ENCODE results near the gene MTRFR. TPM values are rescaled to one million over a fixed set of nuclear protein-coding genes. Genes with fewer than 3 reads are reported as not detected.
"Not testable (repeated sequence)": the region's sequence is repeated elsewhere in the genome, so short reads cannot be mapped to it uniquely, and the experiment has no call there.

MTRFR gene
- total RNA-seq, 2 experiments from 2014 or later, result 28.4 to 28.8 TPM

DNA sequence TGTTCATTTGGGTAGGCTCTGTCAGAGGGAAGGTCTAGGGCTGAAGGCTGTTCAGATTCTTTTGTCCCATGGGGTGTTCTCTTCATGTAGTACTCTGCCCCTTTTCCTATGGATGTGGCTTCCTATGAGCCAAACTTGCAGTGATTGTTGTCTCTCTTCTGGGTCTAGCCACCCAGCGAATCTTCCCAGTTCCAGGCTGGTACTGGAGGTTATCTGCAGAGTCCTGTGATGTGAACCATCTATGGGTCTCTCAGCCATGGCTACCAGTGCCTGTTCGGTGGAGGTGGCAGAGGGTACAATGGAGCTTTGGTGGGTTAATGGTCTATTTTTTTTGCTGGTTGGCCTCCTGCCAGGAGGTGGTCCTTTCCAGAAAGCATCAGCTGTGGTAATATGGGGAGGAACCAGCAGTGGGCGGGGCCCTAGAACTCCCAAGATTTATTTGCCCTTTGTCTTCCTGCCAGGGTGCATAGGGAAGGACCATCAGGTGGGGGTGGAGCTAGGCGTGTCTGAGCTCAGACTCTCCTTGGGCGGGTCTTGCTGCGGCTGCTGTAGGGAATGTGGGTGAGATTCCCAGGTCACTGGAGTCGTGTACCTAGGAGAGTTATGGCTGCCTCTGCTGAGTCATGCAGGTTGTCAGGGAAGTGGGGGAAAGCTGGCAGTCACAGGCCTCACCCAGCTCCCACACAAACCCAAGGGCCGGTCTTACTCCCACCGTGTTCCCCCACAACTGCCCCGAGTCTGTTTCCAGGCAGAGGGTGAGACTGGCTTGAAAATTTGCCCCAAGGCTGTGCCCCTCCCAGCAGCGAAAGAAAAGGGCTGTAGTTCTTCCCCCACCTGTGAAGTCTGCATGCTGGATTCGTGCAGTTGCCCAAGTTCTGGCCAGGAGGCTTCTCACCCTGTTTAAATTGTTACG is 17.5 kb downstream of the MTRFR start:
- peak overlapping the region; percentile 31 for H3K27ac Mint-ChIP-seq
- peaks cover 13% of the 10 kb centered on the region for H3K9me3 Mint-ChIP-seq
- peaks cover 61% of the 10 kb centered on the region for H3K4me1 Mint-ChIP-seq (ENCODE audit: low read depth)
- no peak for DNase-seq
- intact Hi-C loops (cut with micrococcal nuclease), result no loop called here
- ChIA-PET CTCF (interaction anchor here (1.1 kb wide), 1 partner anchor 333 kb away, joined by 3 read pairs; no protein-coding TSS in a partner anchor), POLR2A (interaction anchor here (1.3 kb wide), 1 partner anchor 18 kb away, joined by 3 read pairs; the partner anchor contains the start of genes MPHOSPH9 and MTRFR)
- H3K36me3 Mint-ChIP-seq, result peaks cover 40% of the 10 kb centered on the region
- no peak overlapping the region for H3K4me3 Mint-ChIP-seq
- no peaks in the 10 kb centered on the region for H3K27me3 Mint-ChIP-seq

GRCh38 chr12:123251403-123252076 is 18.3 kb downstream of the MTRFR start:
- Mint-ChIP-seq H3K4me3 (no peak overlapping the region), H3K4me1 (ENCODE audit: low read depth) (peaks cover 53% of the 10 kb centered on the region), H3K27me3 (no peaks in the 10 kb centered on the region), H3K9me3 (peaks cover 13% of the 10 kb centered on the region), H3K27ac (peak overlapping the region; percentile 31), H3K36me3 (peaks cover 45% of the 10 kb centered on the region)
- intact Hi-C loops (cut with micrococcal nuclease), result no loop called here
- POLR2A ChIA-PET, result no interaction called here
- CTCF ChIA-PET, result interaction anchor here (1.1 kb wide), 1 partner anchor 332 kb away, joined by 3 read pairs; no protein-coding TSS in a partner anchor
- DNase-seq, result no peak

DNA sequence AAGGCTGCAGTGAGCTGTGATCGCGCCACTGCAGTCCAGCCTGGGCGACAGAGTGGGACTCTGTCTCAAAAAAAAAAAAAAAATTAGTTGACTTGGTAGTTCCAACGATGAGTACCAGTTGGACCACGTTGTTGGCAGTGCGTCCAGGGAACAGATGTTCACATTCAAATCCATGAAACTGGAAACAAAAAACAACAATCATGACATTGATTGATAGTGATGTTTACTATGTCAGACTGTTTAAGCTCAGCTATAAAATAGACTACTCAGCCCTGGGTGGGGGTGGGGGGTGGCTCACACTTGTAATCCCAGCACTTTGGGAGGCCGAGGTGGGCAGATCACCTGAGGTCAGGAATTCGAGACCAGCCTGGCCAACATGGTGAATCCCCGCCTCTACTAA is 19.1 kb downstream of the MTRFR start:
- POLR2A ChIA-PET; intact Hi-C loops (cut with micrococcal nuclease); H3K27ac Mint-ChIP-seq; H3K4me3 Mint-ChIP-seq; DNase-seq; H3K27me3 Mint-ChIP-seq: not testable (repeated sequence)
- Mint-ChIP-seq H3K4me1 (ENCODE audit: low read depth) (peaks cover 48% of the 10 kb centered on the region), H3K9me3 (peaks cover 11% of the 10 kb centered on the region), H3K36me3 (peaks cover 42% of the 10 kb centered on the region)
- CTCF ChIA-PET, result interaction anchor here (1.1 kb wide), 1 partner anchor 331 kb away, joined by 3 read pairs; no protein-coding TSS in a partner anchor

DNA sequence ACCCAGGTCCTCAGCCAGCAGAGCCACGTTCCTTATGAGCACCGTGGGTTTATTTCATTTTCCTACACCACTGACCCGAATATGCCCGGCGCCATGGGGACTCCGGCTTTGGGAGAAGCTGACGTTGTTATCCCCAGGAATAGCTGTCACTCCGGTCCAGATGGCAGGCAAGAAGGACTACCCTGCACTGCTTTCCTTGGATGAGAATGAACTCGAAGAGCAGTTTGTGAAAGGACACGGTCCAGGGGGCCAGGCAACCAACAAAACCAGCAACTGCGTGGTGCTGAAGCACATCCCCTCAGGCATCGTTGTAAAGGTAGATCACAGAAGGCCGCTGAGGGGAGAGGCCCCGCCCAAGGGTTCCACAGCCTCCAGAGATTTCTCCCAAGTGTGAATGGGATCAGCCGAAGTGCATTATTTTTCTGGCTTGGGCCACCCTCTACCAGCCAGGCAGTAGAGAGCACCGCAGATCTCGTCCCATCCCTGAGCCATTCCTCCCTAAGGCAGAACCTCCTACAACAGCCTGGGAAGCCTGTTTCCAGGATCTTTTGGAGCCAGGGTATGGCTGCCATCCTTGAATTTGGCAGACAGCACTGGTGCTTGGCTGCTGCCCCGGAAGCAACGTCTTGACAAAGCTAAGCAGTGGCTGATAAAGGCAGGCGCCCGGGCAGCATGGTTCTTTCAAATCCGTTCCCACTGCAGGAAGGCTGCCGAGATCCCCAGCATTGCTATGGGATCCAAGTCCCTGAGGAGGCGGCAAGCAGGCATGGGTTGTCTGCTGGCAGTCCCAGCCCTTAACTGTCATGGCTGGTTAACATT is 20.6 kb downstream of the MTRFR start:
- intact Hi-C loops (cut with micrococcal nuclease), result no loop called here
- peaks cover 39% of the 10 kb centered on the region for H3K4me1 Mint-ChIP-seq (ENCODE audit: low read depth)
- no peak overlapping the region for H3K4me3 Mint-ChIP-seq
- no peak overlapping the region for H3K27ac Mint-ChIP-seq
- ChIA-PET POLR2A (no interaction called here), CTCF (interaction anchor here (1.0 kb wide), 1 partner anchor 16 kb away, joined by 4 read pairs; no protein-coding TSS in a partner anchor)
- H3K27me3 Mint-ChIP-seq, result no peaks in the 10 kb centered on the region
- no peaks in the 10 kb centered on the region for H3K9me3 Mint-ChIP-seq
- DNase-seq, result no peak
- peaks cover 28% of the 10 kb centered on the region for H3K36me3 Mint-ChIP-seq

- peaks cover 26% of the 10 kb centered on the region for H3K36me3 Mint-ChIP-seq
- ChIA-PET POLR2A (no interaction called here), CTCF (interaction anchor here (1.0 kb wide), 1 partner anchor 17 kb away, joined by 3 read pairs; no protein-coding TSS in a partner anchor)
- H3K27ac Mint-ChIP-seq, result peak overlapping the region; percentile 67
- H3K27me3 Mint-ChIP-seq, result no peaks in the 10 kb centered on the region
- intact Hi-C loops (cut with micrococcal nuclease), result no loop called here
- no peaks in the 10 kb centered on the region for H3K9me3 Mint-ChIP-seq
- no peak for DNase-seq
- no peak overlapping the region for H3K4me3 Mint-ChIP-seq
- peaks cover 38% of the 10 kb centered on the region for H3K4me1 Mint-ChIP-seq (ENCODE audit: low read depth)
Measured at GRCh38 chr12:123254853-123255446, 21.7 kb downstream of the MTRFR start.

GRCh38 chr12:123258593-123258992 is 25.4 kb downstream of the MTRFR start:
- POLR2A ChIA-PET, result interaction anchor here (1.0 kb wide), 1 partner anchor 15 kb away, joined by 3 read pairs; no protein-coding TSS in a partner anchor
- no peak overlapping the region for H3K4me3 Mint-ChIP-seq
- no peak for DNase-seq
- H3K9me3 Mint-ChIP-seq, result no peaks in the 10 kb centered on the region
- CTCF ChIA-PET, result interaction anchor here (0.5 to 1.0 kb wide), 2 partner anchors 20 to 188 kb away, joined by 3 read pairs; no protein-coding TSS in a partner anchor
- H3K27me3 Mint-ChIP-seq, result no peaks in the 10 kb centered on the region
- H3K27ac Mint-ChIP-seq, result peak overlapping the region; percentile 5
- H3K4me1 Mint-ChIP-seq (ENCODE audit: low read depth), result peaks cover 20% of the 10 kb centered on the region
- H3K36me3 Mint-ChIP-seq, result peaks cover 22% of the 10 kb centered on the region
- intact Hi-C loops (cut with micrococcal nuclease), result no loop called here

- Mint-ChIP-seq H3K36me3 (peaks cover 11% of the 10 kb centered on the region), H3K27ac (no peak overlapping the region), H3K4me1 (ENCODE audit: low read depth) (peaks cover 9% of the 10 kb centered on the region), H3K9me3 (no peaks in the 10 kb centered on the region), H3K27me3 (no peaks in the 10 kb centered on the region), H3K4me3 (no peak overlapping the region)
- ChIA-PET POLR2A (no interaction called here), CTCF (no interaction called here)
- DNase-seq, result no peak
- intact Hi-C loops (cut with micrococcal nuclease), result no loop called here
Measured at GRCh38 chr12:123260081-123260480, 26.8 kb downstream of the MTRFR start.

DNA sequence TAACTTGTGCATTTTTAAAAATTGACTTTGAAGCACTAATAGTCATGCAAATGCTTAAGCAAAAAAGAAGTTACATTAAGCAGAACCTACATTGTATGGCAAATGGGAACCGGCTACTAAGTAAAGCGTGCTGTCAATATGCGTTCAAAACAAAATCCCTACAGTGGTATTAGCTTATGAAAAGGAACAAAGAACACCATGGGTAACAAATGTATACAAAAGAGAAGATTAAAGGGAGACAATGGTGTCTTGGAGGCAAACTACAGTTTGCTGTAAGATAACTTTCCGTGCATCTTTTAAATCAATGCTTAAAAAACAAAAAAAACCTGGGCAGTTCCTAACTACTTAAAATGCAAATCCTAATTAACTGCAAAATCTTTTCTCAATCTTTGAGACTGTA is 28.0 kb downstream of the MTRFR start:
- no peaks in the 10 kb centered on the region for H3K9me3 Mint-ChIP-seq
- H3K27ac Mint-ChIP-seq, result no peak overlapping the region
- H3K27me3 Mint-ChIP-seq, result no peaks in the 10 kb centered on the region
- CTCF ChIA-PET, result no interaction called here
- POLR2A ChIA-PET, result no interaction called here
- intact Hi-C loops (cut with micrococcal nuclease), result no loop called here
- no peak for DNase-seq
- peaks cover 7% of the 10 kb centered on the region for H3K36me3 Mint-ChIP-seq
- peaks cover 6% of the 10 kb centered on the region for H3K4me1 Mint-ChIP-seq (ENCODE audit: low read depth)
- no peak overlapping the region for H3K4me3 Mint-ChIP-seq

DNA sequence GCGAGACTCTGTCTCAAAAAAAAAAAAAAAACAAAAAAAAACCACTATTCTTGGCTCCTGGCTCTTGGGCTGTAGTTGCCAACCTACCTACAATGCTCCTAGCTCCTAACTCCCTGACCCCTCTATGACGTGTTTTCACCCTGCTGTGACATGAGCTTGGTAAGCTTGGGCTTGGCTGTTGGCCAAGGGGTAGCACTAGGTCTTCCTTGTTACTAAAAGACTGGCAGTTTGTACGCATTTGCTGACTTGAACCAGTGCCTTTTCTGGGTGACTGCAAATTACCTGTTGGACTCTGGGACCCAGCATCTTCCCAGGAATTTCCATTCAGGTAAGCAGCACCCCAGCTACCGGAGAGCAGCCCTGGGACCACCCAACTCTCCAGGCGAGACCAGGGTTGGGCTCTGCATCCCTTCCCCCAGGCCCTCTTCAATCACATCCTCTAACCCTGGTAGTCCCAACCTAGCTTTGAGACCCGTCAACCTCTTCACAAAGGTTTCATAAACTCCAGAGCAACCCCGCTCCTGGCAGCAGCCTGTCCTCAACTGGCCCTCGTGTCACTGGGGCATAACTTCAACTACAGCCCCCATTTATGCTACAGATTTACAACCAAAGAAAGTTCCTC is 30.1 kb downstream of the MTRFR start:
- Mint-ChIP-seq H3K9me3 (no peaks in the 10 kb centered on the region), H3K27me3 (no peaks in the 10 kb centered on the region), H3K36me3 (peaks cover 5% of the 10 kb centered on the region), H3K4me1 (ENCODE audit: low read depth) (peaks cover 6% of the 10 kb centered on the region), H3K27ac (no peak overlapping the region), H3K4me3 (no peak overlapping the region)
- ChIA-PET POLR2A (interaction anchor here (0.7 kb wide), 1 partner anchor 272 kb away, joined by 4 read pairs; no protein-coding TSS in a partner anchor), CTCF (no interaction called here)
- intact Hi-C loops (cut with micrococcal nuclease), result no loop called here
- DNase-seq, result no peak

- Mint-ChIP-seq H3K4me3 (no peak overlapping the region), H3K4me1 (ENCODE audit: low read depth) (peaks cover 7% of the 10 kb centered on the region), H3K9me3 (no peaks in the 10 kb centered on the region), H3K27me3 (no peaks in the 10 kb centered on the region), H3K27ac (no peak overlapping the region), H3K36me3 (peaks cover 5% of the 10 kb centered on the region)
- intact Hi-C loops (cut with micrococcal nuclease), result no loop called here
- DNase-seq, result peak; percentile 29
- ChIA-PET POLR2A (no interaction called here), CTCF (interaction anchor here (1.0 kb wide), 1 partner anchor 317 kb away, joined by 3 read pairs; no protein-coding TSS in a partner anchor)
Measured at GRCh38 chr12:123264642-123265041, 31.4 kb downstream of the MTRFR start.

Measured in activated CD4-positive, alpha-beta memory T cell treated with anti-CD3 and anti-CD28 coated beads for 36 hours (primary cell).